AG08395 (cell line): ENCODE data around the gene TDRD15.
"Not testable (repeated sequence)": the region's sequence is repeated elsewhere in the genome, so short reads cannot be mapped to it uniquely, and the experiment has no call there.

Experiments
- DNase-seq: peaks from one replicate; pipeline ENCODE4 v3.0.0; 2012; ENCODE audit warnings: mixed read lengths, low spot score

TDRD15 gene

DNA sequence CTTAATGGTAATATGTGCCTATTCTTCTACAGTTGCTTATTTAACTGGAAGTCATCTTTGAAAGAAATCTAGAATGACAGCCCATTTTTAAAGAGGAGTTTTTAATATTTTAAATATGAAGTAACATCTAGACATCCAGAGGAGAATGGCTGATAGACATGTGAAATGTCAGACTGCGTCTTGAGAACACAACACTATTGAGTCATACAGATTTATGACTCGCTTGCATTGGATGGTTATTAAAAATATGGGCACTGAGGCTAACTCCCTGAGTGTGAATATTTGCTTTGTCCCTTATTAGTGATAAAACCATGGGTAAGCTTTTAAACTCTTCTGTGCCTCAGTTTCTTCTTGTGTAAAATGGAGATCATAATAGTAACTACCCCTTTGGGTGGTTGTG lies 22.9 kb downstream of the TDRD15 start:
- DNase-seq = no peak

DNA sequence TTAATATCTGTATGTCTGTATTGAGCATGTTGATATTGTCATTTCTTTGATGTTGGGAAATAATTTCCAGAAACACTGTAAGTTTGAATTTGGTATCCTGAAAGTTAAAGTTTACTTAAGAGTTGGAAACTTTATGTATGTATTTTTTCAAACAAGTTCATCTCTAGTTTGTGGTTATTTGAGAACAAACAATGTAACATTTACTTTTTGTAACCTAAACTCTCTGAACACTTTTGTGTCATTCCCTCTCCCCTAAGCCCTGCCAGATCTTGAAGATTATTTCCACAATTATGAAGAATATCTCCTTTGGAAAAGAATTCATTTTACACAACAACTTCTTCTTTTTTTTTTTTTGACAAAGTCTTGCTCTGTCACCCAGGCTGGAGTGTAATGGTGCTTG lies 24.9 kb downstream of the TDRD15 start:
- no peak for DNase-seq

DNA sequence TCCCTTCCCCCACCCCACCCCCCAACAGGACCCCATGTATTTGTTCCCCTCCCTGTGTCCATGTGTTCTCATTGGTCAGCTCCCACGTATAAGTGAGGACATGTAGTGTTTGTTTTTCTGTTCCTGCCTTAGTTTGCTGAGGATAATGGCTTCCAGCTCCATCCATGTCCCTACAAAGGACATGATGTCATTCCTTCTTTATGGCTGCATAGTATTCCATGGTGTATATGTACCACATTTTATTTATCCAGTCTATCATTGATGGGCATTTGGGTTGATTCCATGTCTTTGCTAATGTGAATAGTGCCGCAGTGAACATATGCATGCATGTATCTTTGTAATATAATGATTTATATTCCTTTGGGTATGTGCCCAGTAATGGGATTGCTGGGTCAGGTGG lies 27.5 kb downstream of the TDRD15 start:
- not testable (repeated sequence) for DNase-seq

DNA sequence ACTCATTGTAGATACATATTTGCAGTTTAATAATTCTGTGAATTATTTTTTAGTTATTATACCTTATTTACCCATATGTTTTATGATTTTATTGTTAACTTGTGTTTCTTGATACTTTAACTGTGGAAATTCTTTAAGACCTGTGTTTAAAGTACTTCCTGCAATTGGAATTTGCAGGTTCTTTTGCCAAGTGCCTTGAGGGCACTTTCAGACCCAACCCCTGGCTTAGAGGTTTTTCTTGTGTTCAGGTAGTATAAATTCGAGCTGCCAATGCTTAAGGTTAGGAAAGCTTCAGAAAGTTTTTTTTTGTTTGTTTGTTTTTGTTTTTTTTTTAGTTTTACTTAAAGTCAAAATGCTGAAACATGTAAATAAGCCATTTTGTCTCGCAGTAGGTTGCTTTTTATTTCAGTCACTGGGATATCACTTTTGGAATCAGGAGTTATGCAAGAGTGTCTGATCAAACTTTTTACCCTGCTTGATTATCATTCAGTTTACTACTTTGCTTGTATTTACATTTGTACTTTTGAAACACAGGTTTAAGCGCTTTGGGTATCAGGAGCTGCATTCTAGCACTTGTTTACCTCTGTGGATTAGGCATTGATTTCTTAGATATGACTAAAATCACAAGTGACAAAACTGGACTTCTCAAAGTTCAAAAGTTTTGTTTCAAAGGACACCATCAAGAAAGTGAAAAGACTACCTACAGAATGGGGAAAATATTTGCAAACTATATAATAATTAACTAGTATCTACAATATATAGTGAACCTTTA lies 31.8 kb downstream of the TDRD15 start:
- no peak for DNase-seq

DNA sequence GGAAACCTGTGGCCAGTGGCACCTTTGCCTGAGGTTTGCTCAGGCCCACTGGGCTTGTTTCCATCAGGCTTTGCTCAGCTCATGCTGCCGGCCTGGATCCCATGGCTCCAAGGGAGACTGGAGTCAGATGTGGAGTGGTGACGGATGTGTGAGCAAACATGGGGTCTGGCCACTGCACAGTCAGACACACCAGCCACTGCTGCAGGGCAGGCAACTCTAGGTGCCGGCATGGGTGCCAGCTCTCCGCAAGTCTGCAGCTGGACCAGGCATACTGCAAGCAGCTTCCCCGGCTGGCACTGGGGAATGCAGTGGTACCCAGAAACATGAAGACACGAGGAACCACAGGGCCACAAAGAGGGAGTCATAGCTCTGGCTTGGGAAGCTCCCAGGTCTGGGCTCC lies 37.4 kb downstream of the TDRD15 start:
- DNase-seq = no peak

DNA sequence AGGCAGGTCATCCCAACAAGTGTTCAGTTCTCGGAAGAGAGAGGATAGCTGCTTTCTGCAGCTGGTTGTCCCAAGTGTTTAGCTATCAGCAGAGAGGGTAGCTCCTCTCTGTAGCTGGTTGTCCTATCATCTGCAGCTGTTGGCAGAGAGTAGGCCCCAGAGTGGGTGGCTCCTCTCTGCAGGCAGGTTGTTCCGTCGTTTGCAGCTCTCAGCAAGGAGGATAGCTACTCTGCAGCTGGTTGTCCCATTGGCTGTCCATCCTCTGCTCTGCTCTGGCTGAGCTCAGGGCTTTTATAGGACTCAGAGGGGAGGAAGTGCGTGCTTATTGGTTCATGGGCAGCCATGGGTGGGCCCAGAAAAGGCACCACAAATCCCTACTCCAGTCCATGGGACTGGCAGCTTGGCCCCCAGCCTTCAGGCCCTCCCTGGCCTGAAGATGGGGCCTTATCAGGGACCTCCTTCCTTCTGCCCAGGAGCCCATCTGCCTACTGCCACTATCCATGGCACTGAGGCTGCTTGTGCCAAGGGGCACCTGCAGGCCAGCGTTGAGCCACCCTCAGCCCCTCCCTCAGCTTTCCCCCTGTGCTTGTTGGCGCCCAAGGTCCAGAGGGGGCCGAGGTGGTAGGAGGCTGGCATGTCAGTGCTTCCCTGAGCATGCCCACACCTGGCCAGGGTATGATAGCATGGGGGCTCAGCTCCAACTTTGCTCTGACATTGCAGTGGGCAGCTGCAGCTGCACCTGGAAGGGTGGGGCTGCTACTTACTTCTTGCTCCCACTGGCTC lies 38.3 kb downstream of the TDRD15 start:
- no peak for DNase-seq

DNA sequence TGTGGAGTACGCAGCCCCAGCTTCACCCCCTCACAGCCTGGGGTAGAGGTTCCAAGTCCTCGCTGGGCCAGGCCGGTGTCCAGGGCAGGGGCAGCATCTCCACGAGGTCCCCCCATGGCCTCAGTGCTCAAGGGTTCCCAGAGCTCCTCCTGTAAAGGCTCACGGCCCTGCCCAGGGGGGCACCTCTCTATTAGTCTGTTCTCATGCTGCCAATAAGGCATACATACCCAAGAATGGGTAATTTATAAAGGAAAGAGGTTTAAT lies 38.8 kb downstream of the TDRD15 start:
- DNase-seq = no peak

DNA sequence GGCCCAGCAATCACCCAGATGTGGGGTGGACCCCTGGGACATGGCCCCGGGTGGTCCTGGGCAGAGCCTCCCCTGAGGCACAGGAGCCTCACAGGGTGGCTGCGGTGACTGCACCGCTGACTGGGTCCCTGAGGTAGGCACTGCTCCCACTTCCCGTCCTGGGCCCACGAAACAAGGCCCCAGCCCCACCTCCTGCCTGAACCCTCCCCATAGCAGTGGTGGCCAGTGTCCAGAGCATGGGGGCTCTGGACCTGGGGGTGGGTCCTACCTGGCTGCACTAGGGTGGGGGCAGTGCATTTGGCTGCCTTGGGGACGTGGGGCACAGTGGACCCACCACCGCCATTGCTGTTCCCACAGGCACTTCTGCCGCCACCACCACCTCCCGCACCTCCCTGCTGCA lies 39.4 kb downstream of the TDRD15 start:
- no peak for DNase-seq

DNA sequence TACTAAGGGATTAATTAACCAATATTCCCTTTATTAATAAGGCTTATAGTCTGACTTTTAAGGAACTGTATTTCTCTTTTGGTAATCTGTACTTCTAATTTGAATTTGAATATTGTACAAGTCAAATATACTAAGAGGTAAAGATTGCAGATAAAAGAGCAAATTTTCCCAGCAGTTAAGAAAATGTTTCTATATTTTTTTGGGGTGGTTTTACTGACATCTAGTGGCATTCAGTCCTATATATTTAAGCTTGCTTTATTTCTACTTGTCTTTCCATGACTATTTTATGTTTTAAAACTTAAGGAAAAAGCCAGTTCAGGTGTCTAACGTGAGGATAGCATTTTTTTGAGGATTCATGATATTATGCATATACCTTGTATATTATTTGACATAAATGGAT lies 41.6 kb downstream of the TDRD15 start:
- DNase-seq = no peak

DNA sequence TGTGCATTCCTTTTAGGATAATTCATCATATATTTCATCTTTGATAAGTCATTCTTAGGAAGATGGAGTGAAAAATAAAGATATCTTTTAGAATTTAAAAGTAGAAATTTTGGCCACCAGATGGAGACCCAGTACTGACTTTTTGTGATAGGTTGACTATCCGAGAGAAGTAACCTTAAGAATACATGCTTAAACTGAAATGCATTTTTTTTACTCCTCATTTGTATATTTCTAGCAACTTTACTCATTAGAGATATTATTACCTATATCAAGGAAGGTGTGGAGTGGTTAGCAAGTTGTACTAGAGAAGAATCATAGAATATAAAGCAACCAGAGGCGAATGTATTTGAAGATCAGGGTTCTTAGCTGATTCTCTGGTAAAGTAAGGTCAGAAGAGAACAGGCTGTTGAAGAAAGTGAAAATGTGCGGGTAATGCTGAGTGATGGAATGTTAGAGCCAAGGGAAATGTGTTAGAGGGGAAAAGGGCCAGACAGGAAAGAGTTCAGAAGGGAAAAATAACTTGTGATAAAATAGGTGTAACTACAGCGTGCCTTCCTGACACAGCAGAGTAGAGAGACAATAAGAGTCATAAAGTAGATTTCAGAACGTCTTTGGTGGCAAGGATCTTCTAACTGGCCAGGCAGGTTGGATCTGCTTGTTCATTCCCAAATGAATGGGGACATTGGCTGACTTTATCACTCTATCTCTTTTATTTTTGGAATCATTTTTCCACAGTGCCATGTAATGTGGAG lies 52.3 kb downstream of the TDRD15 start:
- no peak for DNase-seq

DNA sequence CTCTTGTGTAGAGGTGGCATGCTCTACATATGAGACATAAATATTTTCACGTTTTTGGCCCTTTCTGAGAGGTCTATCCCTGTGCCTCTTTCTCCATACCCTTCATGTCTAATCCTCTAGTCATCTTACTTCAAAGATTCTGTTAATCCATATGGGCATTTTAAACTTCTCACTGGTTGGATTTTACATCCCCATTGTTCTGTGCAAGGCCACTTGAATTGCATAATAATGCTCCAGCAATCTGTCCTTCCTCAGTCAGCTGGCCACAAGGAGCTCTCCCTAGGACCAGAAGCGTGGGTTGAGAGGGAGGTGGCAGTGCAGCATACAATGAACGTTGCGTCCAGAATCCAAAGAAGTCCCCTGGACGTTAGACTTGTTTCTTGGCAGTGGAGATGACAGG lies 58.2 kb downstream of the TDRD15 start:
- no peak for DNase-seq

DNA sequence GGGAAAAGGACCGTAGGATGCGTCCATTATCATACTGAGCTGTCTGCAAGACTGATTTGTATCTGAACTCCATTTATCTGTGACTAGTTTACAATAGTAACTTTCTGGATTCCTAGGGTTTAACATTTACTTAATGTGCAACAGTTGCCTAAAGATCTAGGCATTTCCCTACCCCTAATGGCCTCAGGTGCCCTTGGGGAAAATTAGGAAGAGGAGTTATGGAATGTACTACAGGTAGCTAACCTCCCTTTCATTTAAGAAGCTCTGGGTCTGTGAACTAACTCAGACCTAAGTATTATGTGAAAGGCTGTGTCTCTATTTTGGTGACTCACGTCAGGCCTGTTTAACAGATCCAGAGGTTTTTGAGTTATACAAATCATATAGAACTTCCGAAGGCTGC lies 59.5 kb downstream of the TDRD15 start:
- no peak for DNase-seq

DNA sequence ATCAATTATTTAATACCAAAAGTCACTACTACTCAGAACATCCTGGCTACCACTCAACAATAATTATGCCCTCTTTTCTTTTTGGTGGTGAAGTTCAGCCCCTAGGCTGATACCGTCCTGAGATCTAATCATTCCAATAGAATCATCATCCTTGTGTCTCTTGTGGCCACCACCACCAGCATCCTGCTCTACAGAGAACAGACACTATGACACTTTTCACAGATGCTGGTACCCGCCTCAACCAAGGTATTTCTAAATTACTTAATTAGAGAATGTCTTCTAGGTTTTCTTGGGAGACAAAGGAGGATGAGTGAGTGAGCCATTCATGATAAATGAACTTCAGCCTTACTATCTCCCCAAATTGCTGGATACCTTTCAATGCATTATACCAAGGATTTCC lies 60.0 kb downstream of the TDRD15 start:
- DNase-seq = no peak

DNA sequence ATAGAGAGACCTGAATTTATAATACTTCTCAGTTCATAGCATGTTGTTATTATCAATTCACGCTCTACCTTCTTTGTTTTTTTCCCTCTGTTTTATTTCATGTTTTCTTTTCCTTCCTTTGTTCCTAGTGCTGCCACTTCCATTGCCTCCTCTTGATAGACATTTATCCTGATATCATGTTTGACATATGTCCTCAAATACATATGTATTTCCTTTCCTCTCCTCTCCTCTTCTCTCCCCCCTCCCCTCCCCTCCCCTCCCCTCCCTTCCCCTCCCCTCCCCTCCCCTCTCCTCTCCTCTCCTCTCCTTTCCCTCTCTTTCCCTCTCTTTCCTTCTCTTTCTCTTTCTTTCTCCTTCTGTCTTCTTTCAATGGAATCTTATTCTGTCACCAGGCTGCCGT lies 67.8 kb downstream of the TDRD15 start:
- no peak for DNase-seq
